HG03135 (cell line): ENCODE results near the gene CCDC97.
"Not testable (repeated sequence)": the region's sequence is repeated elsewhere in the genome, so short reads cannot be mapped to it uniquely, and the experiment has no call there.

Experiments used
- ATAC-seq: cut with Tn5 transposase; IDR thresholded peaks from one replicate; pipeline ENCODE4 v1.9.1; 2021; ENCODE audit warnings: mild to moderate bottlenecking, moderate library complexity; ENCODE audit not compliant: unreplicated experiment

CCDC97 gene

DNA sequence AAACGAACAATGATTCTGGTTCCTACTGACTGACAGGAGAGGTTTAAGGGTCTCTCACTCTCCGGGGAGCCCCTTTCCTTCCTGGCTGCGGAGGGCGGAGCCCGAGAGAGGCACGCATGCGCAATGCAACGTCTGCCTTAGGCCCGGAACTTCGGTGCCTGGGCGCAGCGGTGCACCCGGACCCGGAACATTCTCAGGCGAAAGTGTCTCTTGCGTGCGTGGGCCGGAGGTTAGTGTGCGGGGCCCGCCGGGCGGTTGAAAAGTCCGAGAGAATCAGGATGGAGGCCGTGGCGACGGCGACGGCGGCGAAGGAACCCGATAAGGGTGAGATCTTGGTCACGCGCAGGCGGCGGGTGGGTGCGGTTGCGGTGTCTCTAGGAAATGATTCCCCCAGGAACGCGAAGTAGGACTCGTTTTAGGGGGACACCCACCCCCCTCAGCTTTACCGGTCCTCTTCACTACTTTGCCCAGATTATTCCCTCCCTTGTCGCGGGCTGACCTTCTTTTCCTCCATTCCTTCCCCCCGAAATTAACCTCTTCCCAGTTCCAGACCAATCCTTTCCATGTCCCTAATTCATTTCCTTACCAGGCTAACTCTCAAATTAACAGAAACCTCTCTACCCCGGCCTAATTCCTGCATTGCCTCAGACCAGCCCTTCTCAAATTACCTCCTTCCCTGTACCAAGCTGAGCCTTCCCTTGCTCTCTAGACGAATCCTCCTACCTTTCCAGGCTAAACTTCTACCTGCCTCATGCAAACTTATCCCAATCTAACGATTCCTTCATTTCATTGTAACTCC is at the start of gene CCDC97:
Gene CCDC97, plus strand, starts transcription at position 140 of the 799 bp plus-strand sequence. Its CDS starts 139 bp downstream, at position 279.
- peak; percentile 55 for ATAC-seq

- no peak for ATAC-seq
Observed at GRCh38 chr19:41261474-41262190, 48.3 kb upstream of the CCDC97 start.

DNA sequence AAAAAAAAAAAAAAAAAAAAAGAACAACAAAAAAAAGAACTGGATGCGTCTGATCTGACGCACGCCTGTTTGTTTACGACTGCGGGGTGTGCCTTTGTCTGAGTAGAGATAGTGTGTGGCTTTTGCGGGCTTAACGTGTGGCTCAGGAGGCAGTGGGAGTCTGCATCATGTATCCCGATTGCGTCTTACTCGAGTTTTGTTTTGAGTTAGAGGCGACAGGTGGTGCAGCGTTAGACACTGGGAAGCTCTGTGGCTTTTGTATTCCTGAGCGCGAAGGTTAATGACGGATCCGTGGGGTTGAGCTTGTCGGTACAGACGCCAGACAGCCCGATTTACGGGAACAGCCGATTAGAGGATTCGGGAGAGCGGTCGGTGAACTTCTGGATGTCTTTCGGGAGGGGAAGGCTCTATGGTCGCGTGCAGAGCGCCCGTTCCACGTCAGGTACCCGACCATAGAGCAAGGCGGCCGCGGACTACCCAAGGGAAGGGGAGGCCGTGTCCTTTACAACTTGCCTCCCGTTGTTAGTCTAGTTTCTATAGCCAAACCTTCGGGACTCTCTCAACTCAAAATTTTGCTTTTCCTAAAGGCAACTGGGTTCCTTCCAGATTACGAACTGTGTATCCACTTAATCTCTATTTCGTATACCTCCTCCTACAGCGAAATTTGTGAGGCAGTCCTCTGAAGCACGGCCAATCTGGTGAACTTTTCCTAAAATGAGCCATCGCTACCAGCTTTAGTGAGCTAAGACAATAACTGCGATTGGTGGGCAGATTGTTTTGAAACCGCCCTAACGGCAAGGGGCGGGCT is 46.7 kb upstream of the CCDC97 start:
- peak; percentile 20 for ATAC-seq

- peak; percentile 63 for ATAC-seq
Observed at GRCh38 chr19:41263850-41264580, 46.0 kb upstream of the CCDC97 start, which contains the start of gene HNRNPUL1. Gene HNRNPUL1 (plus strand): TSS chr19:41264372. CDS start chr19:41264504, 132 bp downstream.

DNA sequence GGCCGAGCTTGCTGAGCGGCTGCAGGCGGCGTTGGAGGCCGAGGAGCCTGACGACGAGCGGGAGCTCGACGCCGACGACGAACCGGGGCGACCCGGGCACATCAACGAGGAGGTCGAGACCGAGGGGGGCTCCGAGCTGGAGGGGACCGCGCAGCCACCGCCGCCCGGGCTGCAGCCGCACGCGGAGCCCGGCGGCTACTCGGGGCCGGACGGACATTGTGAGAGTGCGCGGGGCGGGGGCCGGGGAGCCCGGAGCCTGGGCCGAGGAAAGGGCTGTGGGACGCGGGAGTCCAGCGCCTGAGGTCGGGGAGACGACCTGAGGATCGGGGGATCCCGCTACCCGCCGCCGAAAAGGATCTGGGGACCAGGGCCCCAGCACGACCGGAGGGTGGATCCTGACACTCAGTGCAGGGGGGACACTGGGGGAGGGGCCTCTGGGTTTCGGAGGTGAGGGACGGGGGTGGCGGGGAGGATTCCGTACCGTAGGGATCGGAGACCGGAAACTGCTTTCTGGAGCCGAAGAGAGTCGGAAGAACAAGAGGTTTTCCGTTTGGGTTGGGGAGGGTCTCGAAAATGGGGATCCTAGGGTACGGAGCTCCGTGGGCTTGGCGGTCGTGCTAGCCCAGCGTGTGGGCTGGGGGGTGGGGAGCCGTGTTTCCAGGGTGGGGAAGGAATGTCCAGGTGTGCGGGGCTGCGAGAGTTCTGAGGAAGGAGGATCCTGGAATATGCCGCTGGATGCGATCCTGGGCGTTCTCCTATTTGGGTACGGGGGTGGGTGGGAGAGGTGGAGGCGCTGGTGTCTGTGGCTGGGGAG is 45.2 kb upstream of the CCDC97 start:
- ATAC-seq: no peak

- no peak for ATAC-seq
Observed at GRCh38 chr19:41265395-41266153, 44.4 kb upstream of the CCDC97 start.

- ATAC-seq: no peak
Observed at GRCh38 chr19:41269055-41269454, 40.9 kb upstream of the CCDC97 start.

DNA sequence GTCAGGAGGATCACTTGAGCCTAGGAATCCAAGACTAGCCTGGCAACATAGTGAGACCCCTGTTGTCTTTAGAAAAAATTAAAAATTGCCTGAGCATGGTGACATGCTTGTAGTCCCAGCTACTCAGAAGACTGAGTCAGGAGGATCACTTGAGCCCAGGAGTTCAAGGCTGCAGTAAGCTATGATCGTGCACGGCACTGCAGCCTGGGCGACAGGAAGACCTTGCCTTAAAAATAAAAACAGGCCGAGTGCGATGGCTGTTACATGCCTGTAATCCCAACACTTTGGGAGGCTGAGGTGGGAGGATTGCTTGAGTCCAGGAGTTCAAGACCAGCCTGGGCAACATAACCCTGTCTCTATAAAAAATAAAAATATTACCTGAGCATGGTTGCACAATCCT is 40.4 kb upstream of the CCDC97 start:
- no peak for ATAC-seq

DNA sequence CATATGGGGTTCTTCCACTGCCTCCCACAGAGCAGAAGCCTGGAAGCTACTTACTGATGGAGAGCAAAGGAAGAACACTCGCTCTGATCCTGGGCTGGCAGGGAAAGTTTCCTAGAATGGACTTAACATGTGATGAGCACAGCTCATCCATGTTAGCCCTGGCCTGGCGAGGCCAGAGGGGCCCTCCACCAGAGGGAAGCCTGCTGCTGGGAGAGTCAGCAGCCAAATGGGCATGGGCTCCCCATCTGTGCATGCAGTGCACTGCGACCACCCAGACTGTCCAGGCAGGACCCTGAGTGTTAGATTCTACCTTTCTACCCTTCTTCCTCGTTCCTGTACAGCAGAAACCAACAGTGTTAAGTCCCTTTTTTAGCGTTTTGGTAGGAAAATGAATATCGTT is 36.9 kb upstream of the CCDC97 start:
- no peak for ATAC-seq

- no peak for ATAC-seq
Observed at GRCh38 chr19:41274802-41275201, 35.2 kb upstream of the CCDC97 start.

DNA sequence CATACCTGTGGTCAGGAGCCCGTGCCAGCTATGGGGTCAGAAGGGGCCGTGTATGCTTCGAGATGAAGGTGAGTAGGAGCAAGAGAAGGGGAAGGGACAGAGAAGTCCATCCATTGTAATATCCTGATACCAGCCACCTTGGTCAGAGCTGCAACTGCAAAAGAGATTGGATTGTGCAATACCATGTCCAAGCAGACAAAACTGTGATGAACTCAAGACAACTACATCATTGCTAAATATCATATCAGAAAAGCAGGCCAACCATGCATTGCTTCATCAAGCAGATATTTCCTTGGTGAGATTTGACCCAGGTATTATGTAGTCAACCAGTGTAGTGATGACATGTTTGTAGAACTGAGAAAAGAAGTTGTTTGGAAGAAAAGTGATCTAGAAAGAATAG is 33.7 kb upstream of the CCDC97 start:
- ATAC-seq: no peak

DNA sequence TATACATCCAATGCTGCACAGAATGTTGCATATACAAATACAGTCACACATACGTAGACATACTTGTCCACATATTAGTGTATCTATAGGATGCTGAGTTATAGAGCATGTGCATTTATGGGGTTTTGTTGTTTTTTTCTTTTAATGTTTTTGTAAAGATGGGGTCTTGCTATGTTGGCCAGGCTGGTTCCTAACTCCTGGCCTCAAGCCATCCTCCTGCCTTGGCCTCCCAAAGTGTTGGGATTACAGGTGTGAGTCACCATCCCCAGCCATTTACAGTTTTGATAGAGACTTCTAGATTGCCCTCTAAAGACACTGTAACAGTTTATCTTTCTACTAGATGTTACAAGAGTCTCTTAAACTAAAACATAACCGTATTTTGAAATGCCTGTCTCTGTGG is 31.5 kb upstream of the CCDC97 start:
- ATAC-seq: no peak

GRCh38 chr19:41288673-41289530 is 21.1 kb upstream of the CCDC97 start:
- no peak for ATAC-seq

DNA sequence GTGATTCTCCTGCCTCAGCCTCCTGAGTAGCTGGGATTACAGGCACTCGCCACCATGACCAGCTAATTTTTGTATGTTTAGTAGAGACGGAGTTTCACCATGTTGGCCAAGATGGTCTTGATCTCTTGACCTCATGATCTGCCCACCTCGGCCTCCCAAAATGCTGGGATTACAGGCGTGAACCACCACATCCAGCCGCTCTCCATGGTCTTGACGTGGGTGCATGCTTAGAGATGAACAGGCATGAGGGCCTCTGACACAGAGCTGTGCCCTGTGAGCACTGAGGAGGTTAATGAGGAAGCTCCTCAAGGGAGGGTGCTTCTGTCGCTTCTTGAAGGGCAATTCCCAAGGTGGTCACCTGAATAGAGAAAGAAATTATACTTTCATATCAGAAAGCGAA is 20.2 kb upstream of the CCDC97 start:
- ATAC-seq: not testable (repeated sequence)

DNA sequence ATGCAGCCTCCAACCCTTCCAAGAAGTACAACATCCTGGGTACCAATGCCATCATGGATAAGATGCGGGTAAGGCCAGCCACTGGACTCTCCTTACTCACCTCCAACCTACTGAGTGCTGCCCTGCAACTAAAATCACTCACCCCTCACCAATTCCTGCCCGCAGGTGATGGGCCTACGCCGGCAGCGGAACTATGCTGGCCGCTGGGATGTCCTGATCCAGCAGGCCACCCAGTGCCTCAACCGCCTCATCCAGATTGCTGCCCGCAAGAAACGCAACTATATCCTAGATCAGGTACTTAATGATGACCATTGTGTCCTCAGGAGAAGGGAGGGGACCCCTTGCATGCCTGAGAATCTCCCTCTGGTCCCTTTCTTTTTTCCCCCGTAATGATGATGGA is 15.6 kb upstream of the CCDC97 start:
- no peak for ATAC-seq

DNA sequence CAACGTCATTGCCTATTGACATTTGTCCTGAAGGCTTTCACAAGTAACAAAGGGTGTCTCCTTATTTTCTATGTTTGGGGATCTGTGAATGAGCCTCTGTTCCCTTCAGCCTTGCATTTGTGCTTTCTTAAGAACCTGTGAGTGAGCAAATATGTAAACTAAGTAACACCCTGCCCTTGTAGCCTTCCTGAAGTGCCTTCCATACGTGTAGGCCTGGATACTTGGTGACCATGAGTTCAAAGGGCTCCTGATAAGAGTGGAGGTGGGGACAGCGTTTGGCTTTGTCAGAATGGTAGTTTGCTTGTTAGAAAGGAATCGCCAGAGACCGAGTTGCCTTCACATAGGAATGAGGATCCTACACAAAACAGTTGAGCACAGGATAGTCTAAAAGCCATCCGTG is 14.5 kb upstream of the CCDC97 start:
- ATAC-seq: no peak

- no peak for ATAC-seq
Observed at GRCh38 chr19:41296433-41296871, 13.5 kb upstream of the CCDC97 start.
